Memory B cell (primary cell): ENCODE data around the gene RCBTB2.

ENCODE experiments used
- ATAC-seq: fragments of 150-1000 bp; cut with Tn5 transposase; 2 replicates; pipeline ENCODE4 v1.10.0; 2021; ENCODE audit warnings: low read depth, mild to moderate bottlenecking, moderate library complexity
- DNase-seq, 2 donors: peaks; one replicate each; pipeline ENCODE4 v3.0.0; 2022; ENCODE audit warnings: low spot score in 2 of 2
- H3K27ac Mint-ChIP-seq: one replicate; pipeline ENCODE4 v1.8.0; 2022; ENCODE audit warnings: mild to moderate bottlenecking, moderate library complexity, mixed read lengths
- H3K27me3 Mint-ChIP-seq: one replicate; pipeline ENCODE4 v1.8.0; 2022; ENCODE audit warnings: mixed read lengths
- H3K36me3 Mint-ChIP-seq: one replicate; pipeline ENCODE4 v1.8.0; 2022; ENCODE audit warnings: mild to moderate bottlenecking, mixed read lengths
- H3K4me1 Mint-ChIP-seq: one replicate; pipeline ENCODE4 v1.8.0; 2022; ENCODE audit warnings: mixed read lengths
- H3K4me3 Mint-ChIP-seq: one replicate; pipeline ENCODE4 v1.8.0; 2022; ENCODE audit warnings: mild to moderate bottlenecking, moderate library complexity, mixed read lengths
- H3K9me3 Mint-ChIP-seq: one replicate; pipeline ENCODE4 v1.8.0; 2022; ENCODE audit warnings: mixed read lengths

The RCBTB2 gene

DNA sequence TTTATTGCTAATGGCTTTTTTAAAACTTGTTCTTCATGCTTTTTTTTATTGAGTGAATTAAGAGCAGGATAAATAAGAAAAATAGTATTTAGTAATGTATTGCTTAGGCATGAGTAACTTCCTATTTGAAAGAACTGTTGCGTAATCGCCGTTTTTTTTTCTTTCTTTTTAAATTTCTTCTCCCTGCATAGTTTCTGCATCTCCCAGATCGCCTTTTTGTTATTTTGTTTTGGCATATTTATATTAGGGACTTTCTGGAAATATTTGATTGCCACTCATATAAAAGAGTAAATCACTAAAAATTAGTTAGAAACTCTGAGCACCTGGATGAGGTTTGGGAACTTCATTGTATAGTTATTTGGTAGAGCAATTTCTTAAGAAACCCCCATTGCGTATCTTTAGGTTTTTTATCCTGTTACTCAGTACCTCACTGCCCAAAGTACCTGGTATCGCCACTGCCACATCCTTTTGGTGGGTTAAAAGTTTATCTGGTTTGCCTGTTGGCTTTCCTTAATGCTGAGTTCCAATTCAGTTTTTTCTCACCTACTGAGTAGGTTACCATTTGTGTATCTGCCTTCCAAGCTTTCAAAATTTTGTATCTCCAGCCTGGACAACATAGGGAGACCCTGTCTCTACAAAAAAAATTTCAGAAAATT, 83.8 kb downstream of the RCBTB2 start:
- Mint-ChIP-seq H3K9me3 (peaks cover 12% of the 10 kb centered on the region), H3K27ac (no peak overlapping the region), H3K27me3 (no peaks in the 10 kb centered on the region), H3K4me1 (peaks cover 3% of the 10 kb centered on the region), H3K4me3 (no peak overlapping the region), H3K36me3 (peaks cover 47% of the 10 kb centered on the region)
- ATAC-seq (no peak), DNase-seq (no peak)

DNA sequence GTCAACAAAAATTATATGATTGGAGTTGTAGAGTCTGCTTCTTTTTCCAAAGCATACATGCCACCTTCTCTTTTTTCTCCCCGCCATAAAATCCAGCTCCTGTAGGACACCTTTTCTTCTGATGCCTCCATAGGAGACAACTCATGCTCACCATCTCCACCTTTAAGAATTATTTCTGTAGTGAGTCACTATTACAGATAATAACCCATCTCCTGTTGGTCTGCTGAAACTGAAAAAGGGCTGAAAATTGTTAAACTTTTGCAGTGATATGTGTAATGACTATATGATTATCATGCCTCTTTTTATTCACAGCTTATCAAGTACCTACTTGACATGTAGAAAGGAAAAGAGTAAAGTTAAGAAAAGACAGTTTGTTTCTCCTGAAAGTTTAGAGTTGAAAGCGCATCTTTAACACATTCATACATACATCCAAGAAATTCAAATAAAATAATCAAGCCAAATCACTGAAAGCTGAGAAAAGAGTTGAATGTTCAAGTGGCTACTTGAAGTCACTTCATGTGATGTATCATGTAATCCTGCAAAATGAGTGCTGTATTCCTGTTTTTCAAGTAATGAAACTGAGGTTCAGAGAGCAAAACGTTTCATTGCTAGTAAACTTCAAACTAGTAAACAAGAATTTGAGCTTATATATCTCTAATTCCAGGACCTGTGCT, 84.5 kb downstream of the RCBTB2 start:
- Mint-ChIP-seq H3K36me3 (peaks cover 45% of the 10 kb centered on the region), H3K27ac (no peak overlapping the region), H3K4me3 (no peak overlapping the region), H3K4me1 (peaks cover 3% of the 10 kb centered on the region), H3K9me3 (peaks cover 10% of the 10 kb centered on the region), H3K27me3 (no peaks in the 10 kb centered on the region)
- no peak for DNase-seq
- ATAC-seq = no peak

GRCh38 chr13:48446464-48446863, 86.4 kb downstream of the RCBTB2 start:
- Mint-ChIP-seq H3K9me3 (peaks cover 7% of the 10 kb centered on the region), H3K36me3 (peaks cover 32% of the 10 kb centered on the region), H3K27ac (no peak overlapping the region), H3K4me1 (peaks cover 3% of the 10 kb centered on the region), H3K4me3 (no peak overlapping the region), H3K27me3 (no peaks in the 10 kb centered on the region)
- ATAC-seq (no peak), DNase-seq (no peak)

DNA sequence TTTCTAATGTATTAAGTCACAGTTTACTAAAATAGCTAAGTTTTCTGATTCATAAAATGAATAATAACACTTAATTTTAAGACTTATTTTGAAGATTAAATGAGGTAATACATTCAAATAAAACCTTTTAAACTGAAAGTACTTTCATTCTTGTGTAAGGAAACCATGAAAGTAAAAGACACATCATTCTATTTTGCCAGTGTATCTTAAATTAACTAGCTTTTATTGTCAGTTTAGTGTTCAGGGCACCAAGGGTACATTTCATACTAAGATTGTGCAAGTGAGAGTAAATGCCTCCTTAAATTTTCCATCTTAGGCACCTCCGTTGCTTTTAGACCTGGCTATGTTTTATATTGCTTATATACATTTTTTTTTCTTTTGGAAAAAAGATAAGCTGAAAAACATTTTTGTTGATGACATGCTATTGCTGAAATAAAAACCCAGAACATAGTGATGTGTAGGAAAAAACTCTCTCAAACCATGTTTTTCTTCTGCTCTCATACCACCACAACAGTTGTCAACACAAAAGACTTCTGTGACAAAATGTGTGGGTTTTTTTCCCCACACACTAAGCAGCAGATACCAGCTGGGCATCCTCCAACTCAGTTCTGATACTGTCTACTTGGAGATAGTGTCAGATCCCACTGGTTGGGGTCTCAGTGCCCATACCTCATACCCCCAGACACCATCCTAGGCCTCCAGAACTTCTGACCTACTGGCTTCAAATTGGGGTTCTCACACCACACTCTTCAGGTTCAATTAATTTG, 89.3 kb downstream of the RCBTB2 start:
- Mint-ChIP-seq H3K4me3 (no peak overlapping the region), H3K27ac (no peak overlapping the region), H3K4me1 (peaks cover 5% of the 10 kb centered on the region), H3K36me3 (peaks cover 19% of the 10 kb centered on the region), H3K27me3 (no peaks in the 10 kb centered on the region), H3K9me3 (no peaks in the 10 kb centered on the region)
- no peak for ATAC-seq
- DNase-seq = no peak
